ENCODE data around the gene BFAR. TPM values are rescaled to one million over a fixed set of nuclear protein-coding genes. Genes with fewer than 3 reads are reported as not detected.

BFAR gene
- total RNA-seq, 1 donor from 2014 or later: 27.3 TPM

DNA sequence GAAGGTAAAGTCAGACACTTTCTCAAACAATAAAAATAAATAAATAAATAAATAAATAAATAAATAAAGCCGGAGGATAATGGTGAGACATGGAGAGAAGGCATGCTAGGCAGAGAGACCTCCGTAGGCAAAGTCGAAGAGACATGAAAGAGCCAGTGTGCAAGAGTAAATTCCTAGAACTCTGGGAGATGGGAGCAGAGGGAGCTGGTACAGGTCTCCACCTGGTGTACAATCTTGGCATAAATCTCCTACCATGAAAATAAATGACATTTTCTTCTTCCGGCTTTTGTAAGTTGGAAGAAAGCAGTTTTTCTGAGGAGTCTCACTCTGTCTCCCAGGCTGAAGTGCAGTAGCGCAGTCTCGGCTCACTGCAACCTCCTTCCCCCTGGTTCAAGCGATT, 69.1 kb downstream of the BFAR start:
- peak; percentile 46 for ATAC-seq

- ATAC-seq: peak; percentile 57
Measured at GRCh38 chr16:14702672-14703071, 69.9 kb downstream of the BFAR start.

DNA sequence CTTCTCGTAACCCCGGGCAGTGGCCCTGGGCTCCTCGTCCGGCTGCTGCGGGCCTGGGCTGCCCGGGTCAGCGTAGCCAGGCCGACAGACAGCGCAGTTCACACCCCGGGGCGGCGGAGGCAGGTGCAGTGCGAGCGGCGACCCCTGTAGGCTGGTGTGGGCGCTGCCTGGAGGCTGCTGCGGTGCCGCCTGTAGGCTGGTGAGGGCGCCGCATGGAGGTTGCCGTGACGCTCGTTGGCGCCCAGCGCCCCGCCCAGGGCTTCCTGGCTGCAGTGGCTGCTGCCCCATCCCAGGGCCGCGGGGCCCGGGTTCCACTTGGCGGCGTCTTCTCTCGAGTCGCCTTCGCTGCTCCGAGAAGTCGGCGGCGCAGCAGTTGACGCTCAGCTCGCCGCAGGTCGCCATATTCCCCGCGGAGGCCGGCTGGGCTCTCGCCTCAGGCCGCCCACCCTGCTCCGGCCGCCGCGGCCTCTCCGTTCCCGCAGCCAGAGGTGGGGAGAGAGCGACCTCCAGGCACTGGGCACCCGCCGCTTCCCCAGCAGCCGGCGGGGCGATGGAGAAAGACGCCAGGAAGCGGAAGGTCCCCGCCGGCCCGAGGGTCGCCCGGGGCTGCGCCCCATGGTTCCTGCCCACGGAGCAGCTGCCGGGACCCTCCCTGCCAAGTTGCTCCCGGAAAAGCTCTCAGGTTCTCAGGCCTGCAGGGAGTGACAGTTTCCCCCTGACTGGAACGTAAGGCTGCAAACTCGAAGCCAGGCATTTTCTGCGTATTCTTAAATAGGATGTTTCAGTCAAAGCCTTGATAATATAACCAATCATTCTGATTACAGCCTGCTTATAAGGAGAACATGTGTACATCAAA, 70.6 kb downstream of the BFAR start, which contains the start of gene NPIPA3:
TSS of gene NPIPA3 (plus strand) at position 256 of the 856 bp plus-strand sequence. CDS start 5,533 bp downstream, outside the sequence.
- peak; percentile 99 for ATAC-seq

Other genes starting within 250 kb of the BFAR start
- 22.5 TPM for gene PARN, start 2.7 kb upstream of the BFAR start, total RNA-seq
- gene PLA2G10, start 61.4 kb downstream of the BFAR start, total RNA-seq: not detected
- 1.8 TPM for gene NPIPA3, start 70.5 kb downstream of the BFAR start, total RNA-seq
- 0.48 TPM for gene NPIPA2, start 109.6 kb downstream of the BFAR start, total RNA-seq
- 62.8 TPM for gene NOMO1, start 200.8 kb downstream of the BFAR start, total RNA-seq